ENCODE measurements around the gene MRPL24. TPM values are rescaled to one million over a fixed set of nuclear protein-coding genes. Genes with fewer than 3 reads are reported as not detected.

MRPL24 gene
- total RNA-seq, 8 experiments from 2014 or later = 81.4 to 166 (median 101) TPM

- peaks cover 47 to 49% of the 10 kb centered on the region in 2 donors for H3K4me1 ChIP-seq (replicated peaks in 1 of 2)
- in situ Hi-C loops (cut with MboI; ENCODE audit: low pct_unique_long_range_greater_than_20kb in 2 of 9, low sequenced_read_pairs in 9 of 9, unreplicated experiment in 9 of 9) = no loop called here
- 0 to 69% (median 52%) methylated on average over 1 to 7 of the region's 9 CpGs; no CpG with 5 or more reads in 4 of the 10 experiments for WGBS, 10 experiments
- peak overlapping the region; percentile 37 to 52 (median 42) for H3K4me3 ChIP-seq
- peak overlapping the region; percentile 99 for H3K27ac ChIP-seq
- ATAC-seq (replicated peaks in 6 of 8) = no peak
These were observed 5.5 kb upstream of the MRPL24 start for GRCh38 chr1:156746406-156746727.

- Histone ChIP-seq H3K4me1 (replicated peaks in 1 of 2) (peaks cover 49 to 51% of the 10 kb centered on the region in 2 donors), H3K27ac (peak overlapping the region; percentile 99), H3K4me3 (no peak overlapping the region)
- 20 to 100% (median 88%) methylated on average over 1 to 3 of the region's 3 CpGs; no CpG with 5 or more reads in 3 of the 10 experiments for WGBS, 10 experiments
- ATAC-seq (replicated peaks in 6 of 8) = no peak
- in situ Hi-C loops (cut with MboI; ENCODE audit: low pct_unique_long_range_greater_than_20kb in 2 of 9, low sequenced_read_pairs in 9 of 9, unreplicated experiment in 9 of 9) = no loop called here
These were observed 5.0 kb upstream of the MRPL24 start for GRCh38 chr1:156745881-156746280.

GRCh38 chr1:156744786-156745419 is 4.0 kb upstream of the MRPL24 start:
- ATAC-seq (replicated peaks in 6 of 8) = no peak
- in situ Hi-C loops (cut with MboI; ENCODE audit: low pct_unique_long_range_greater_than_20kb in 2 of 9, low sequenced_read_pairs in 9 of 9, unreplicated experiment in 9 of 9) = no loop called here
- H3K4me1 ChIP-seq (replicated peaks in 1 of 2) = peaks cover 47 to 50% of the 10 kb centered on the region in 2 donors
- 60 to 100% (median 94%) methylated on average over 1 to 11 of the region's 14 CpGs; no CpG with 5 or more reads in 4 of the 10 experiments for WGBS, 10 experiments
- no peak overlapping the region for H3K27ac ChIP-seq
- no peak overlapping the region for H3K4me3 ChIP-seq

- no peak overlapping the region for H3K4me3 ChIP-seq
- peaks cover 45% of the 10 kb centered on the region in 2 donors for H3K4me1 ChIP-seq (replicated peaks in 1 of 2)
- no peak for ATAC-seq (replicated peaks in 6 of 8)
- WGBS, 10 experiments = 100% methylated on average over 1 of the region's 12 CpGs; no CpG with 5 or more reads in 9 of the 10 experiments
- H3K27ac ChIP-seq = no peak overlapping the region
- in situ Hi-C loops (cut with MboI; ENCODE audit: low pct_unique_long_range_greater_than_20kb in 2 of 9, low sequenced_read_pairs in 9 of 9, unreplicated experiment in 9 of 9) = no loop called here
These were observed 3.5 kb upstream of the MRPL24 start for GRCh38 chr1:156744344-156744743.

- Histone ChIP-seq H3K27ac (no peak overlapping the region), H3K4me1 (replicated peaks in 1 of 2) (peaks cover 38% of the 10 kb centered on the region in 2 donors), H3K4me3 (no peak overlapping the region)
- ATAC-seq (replicated peaks in 6 of 8) = no peak
- WGBS, 10 experiments = 54 to 100% (median 90%) methylated on average over 1 to 8 of the region's 14 CpGs; no CpG with 5 or more reads in 4 of the 10 experiments
- in situ Hi-C loops (cut with MboI; ENCODE audit: low pct_unique_long_range_greater_than_20kb in 2 of 9, low sequenced_read_pairs in 9 of 9, unreplicated experiment in 9 of 9) = no loop called here
These were observed 2.7 kb upstream of the MRPL24 start for GRCh38 chr1:156743367-156744302.

GRCh38 chr1:156742801-156743200 is 1.9 kb upstream of the MRPL24 start:
- ATAC-seq (replicated peaks in 6 of 8) = no peak
- peaks cover 29% of the 10 kb centered on the region in 2 donors for H3K4me1 ChIP-seq (replicated peaks in 1 of 2)
- 57 to 100% (median 92%) methylated on average over 1 to 2 of the region's 4 CpGs; no CpG with 5 or more reads in 5 of the 10 experiments for WGBS, 10 experiments
- no peak overlapping the region for H3K4me3 ChIP-seq
- no peak overlapping the region for H3K27ac ChIP-seq
- in situ Hi-C loops (cut with MboI; ENCODE audit: low pct_unique_long_range_greater_than_20kb in 2 of 9, low sequenced_read_pairs in 9 of 9, unreplicated experiment in 9 of 9) = no loop called here

- Histone ChIP-seq H3K4me1 (replicated peaks in 1 of 2) (peaks cover 23% of the 10 kb centered on the region in 2 donors), H3K4me3 (no peak overlapping the region), H3K27ac (no peak overlapping the region)
- ATAC-seq (replicated peaks in 6 of 8) = no peak
- WGBS, 10 experiments = 53 to 100% (median 71%) methylated on average over 1 to 3 of the region's 3 CpGs; no CpG with 5 or more reads in 2 of the 10 experiments
- in situ Hi-C loops (cut with MboI; ENCODE audit: low pct_unique_long_range_greater_than_20kb in 2 of 9, low sequenced_read_pairs in 9 of 9, unreplicated experiment in 9 of 9) = no loop called here
These were observed 1.1 kb upstream of the MRPL24 start for GRCh38 chr1:156742017-156742416.

- ATAC-seq (replicated peaks in 6 of 8) = no peak
- Histone ChIP-seq H3K4me3 (peak overlapping the region; percentile 17 to 65 (median 26)), H3K4me1 (replicated peaks in 1 of 2) (peaks cover 23% of the 10 kb centered on the region in 2 donors), H3K27ac (peak overlapping the region; percentile 82 to 91)
- 0 to 96% (median 68%) methylated on average over 2 to 8 of the region's 8 CpGs; no CpG with 5 or more reads in 2 of the 10 experiments for WGBS, 10 experiments
- in situ Hi-C loops (cut with MboI; ENCODE audit: low pct_unique_long_range_greater_than_20kb in 2 of 9, low sequenced_read_pairs in 9 of 9, unreplicated experiment in 9 of 9) = no loop called here
These were observed 644 bp upstream of the MRPL24 start for GRCh38 chr1:156741481-156741983.

GRCh38 chr1:156740237-156740740 is 599 bp downstream of the MRPL24 start:
- peaks cover 14 to 16% of the 10 kb centered on the region in 2 donors for H3K4me1 ChIP-seq (replicated peaks in 1 of 2)
- WGBS, 10 experiments = 5 to 47% (median 15%) methylated on average over 2 to 7 of the region's 7 CpGs
- ATAC-seq (replicated peaks in 6 of 8) = peak in 7 of 8 experiments; percentile 9 to 32 (median 23)
- H3K4me3 ChIP-seq = peak overlapping the region; percentile 58 to 80 (median 65)
- in situ Hi-C loops (cut with MboI; ENCODE audit: low pct_unique_long_range_greater_than_20kb in 2 of 9, low sequenced_read_pairs in 9 of 9, unreplicated experiment in 9 of 9) = no loop called here
- peak overlapping the region; percentile 16 to 70 for H3K27ac ChIP-seq

GRCh38 chr1:156738916-156739315 is 2.0 kb downstream of the MRPL24 start:
- Histone ChIP-seq H3K27ac (no peak overlapping the region), H3K4me1 (replicated peaks in 1 of 2) (peaks cover 14 to 16% of the 10 kb centered on the region in 2 donors), H3K4me3 (no peak overlapping the region)
- in situ Hi-C loops (cut with MboI; ENCODE audit: low pct_unique_long_range_greater_than_20kb in 2 of 9, low sequenced_read_pairs in 9 of 9, unreplicated experiment in 9 of 9) = no loop called here
- ATAC-seq (replicated peaks in 6 of 8) = no peak
- WGBS, 10 experiments = 67 to 100% (median 100%) methylated on average over 2 of the region's 2 CpGs; no CpG with 5 or more reads in 3 of the 10 experiments

GRCh38 chr1:156738407-156738806 is 2.5 kb downstream of the MRPL24 start:
- 87 to 100% (median 93%) methylated on average over 1 to 9 of the region's 10 CpGs; no CpG with 5 or more reads in 1 of the 10 experiments for WGBS, 10 experiments
- no peak overlapping the region for H3K27ac ChIP-seq
- in situ Hi-C loops (cut with MboI; ENCODE audit: low pct_unique_long_range_greater_than_20kb in 2 of 9, low sequenced_read_pairs in 9 of 9, unreplicated experiment in 9 of 9) = no loop called here
- H3K4me3 ChIP-seq = no peak overlapping the region
- ATAC-seq (replicated peaks in 6 of 8) = no peak
- H3K4me1 ChIP-seq (replicated peaks in 1 of 2) = peaks cover 14 to 16% of the 10 kb centered on the region in 2 donors

GRCh38 chr1:156733989-156734584 is 6.8 kb downstream of the MRPL24 start:
- in situ Hi-C loops (cut with MboI; ENCODE audit: low pct_unique_long_range_greater_than_20kb in 2 of 9, low sequenced_read_pairs in 9 of 9, unreplicated experiment in 9 of 9) = no loop called here
- Histone ChIP-seq H3K27ac (no peak overlapping the region), H3K4me1 (replicated peaks in 1 of 2) (peaks cover 10 to 12% of the 10 kb centered on the region in 2 donors), H3K4me3 (no peak overlapping the region)
- WGBS, 10 experiments = 84 to 100% (median 100%) methylated on average over 1 to 4 of the region's 20 CpGs; no CpG with 5 or more reads in 5 of the 10 experiments
- ATAC-seq (replicated peaks in 6 of 8) = peak in 1 of 8 experiments; percentile 15
